Tibial nerve (tissue), 3 donors: Measurements from ENCODE around the gene RUFY3.

ENCODE experiments used
- EP300 ChIP-seq, 2 donors: sonication (generic); formaldehyde crosslinking; IDR thresholded peaks; one replicate each; pipeline ENCODE4 v1.6.1; 2017; ENCODE audit warnings: antibody characterized with exemption in 2 of 2, mild to moderate bottlenecking in 1 of 2
- POLR2A ChIP-seq, 2 donors: fragments of 450-650 bp; IDR thresholded peaks; one replicate each; pipeline ENCODE4 v1.6.1; 2017; ENCODE audit warnings: antibody characterized with exemption in 2 of 2, mild to moderate bottlenecking in 2 of 2, moderate library complexity in 2 of 2

DNA sequence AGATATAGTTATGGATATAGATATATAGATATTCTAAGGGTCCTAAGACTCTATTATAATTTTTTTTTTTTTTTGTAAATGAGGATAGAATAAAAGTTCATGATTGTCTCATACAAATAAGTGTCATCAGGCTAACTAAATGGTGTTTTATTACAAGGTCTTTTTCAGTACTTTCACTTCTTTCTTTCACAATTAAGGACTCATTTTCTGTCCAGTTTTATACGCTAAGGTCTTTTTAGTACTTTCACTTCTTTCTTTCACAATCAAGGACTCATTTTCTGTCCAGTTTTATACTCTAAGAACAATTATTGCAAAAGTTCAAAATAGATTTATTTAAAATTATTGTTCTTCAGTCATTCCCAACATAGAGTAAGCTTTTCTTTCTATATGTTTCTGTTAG is 32.7 kb downstream of the RUFY3 start:
- TF ChIP-seq EP300 (IDR thresholded peaks at IDR 0.05) (no peak), POLR2A (IDR thresholded peaks at IDR 0.05) (no peak)
